HCT116 (cell line): ENCODE results near the gene AMN. TPM values are rescaled to one million over a fixed set of nuclear protein-coding genes. Genes with fewer than 3 reads are reported as not detected.

Experiments used
- ATAC-seq: fragments of 200-7000 bp; cut with Tn5 transposase; 2 replicates; pipeline ENCODE4 v1.9.1; 2020; ENCODE audit warnings: mild to moderate bottlenecking, moderate library complexity
- BruUV-seq: library from RNA; stranded (reverse); fragments of 400-500 nt; replicated peaks from 2 replicates; lab custom pipeline; 2021; lab: Mats Ljungman, UMichigan
- CTCF ChIA-PET: fragments of 300-600 bp; sonication (Branson Sonifier 250); formaldehyde crosslinking; loops from one replicate; lab custom pipeline; 2021; ENCODE audit warnings: antibody characterized with exemption; lab: Charles Lee
- POLR2A ChIA-PET: fragments of 300-600, 350-600 bp; sonication (Branson Sonifier 250); formaldehyde crosslinking; loops from one replicate; lab custom pipeline; 2021; ENCODE audit warnings: antibody characterized with exemption; lab: Charles Lee
- RAD21 ChIA-PET, 2 experiments: fragments of 300-600 bp; sonication (Branson Sonifier 250); formaldehyde crosslinking; loops; one replicate each; lab custom pipeline; 2023; ENCODE audit warnings: low total read pairs in 2 of 2; ENCODE audit not compliant: uncharacterized antibody in 2 of 2, unreplicated experiment in 2 of 2, low non-redundant PET in 1 of 2; lab: Charles Lee
- DNase-seq: peaks from one replicate; pipeline ENCODE4 v3.0.0-alpha.2; 2010; ENCODE audit warnings: low read depth, low spot score
- H2AFZ ChIP-seq: fragments of 200-600 bp; shearing (Covaris generic), sonication (generic); 2 replicates; pipeline ENCODE4 v1.6.1; 2017; ENCODE audit warnings: low read depth, mixed run types, mixed read lengths, antibody characterized with exemption, low read length; ENCODE audit not compliant: poor library complexity, severe bottlenecking
- H3K27ac ChIP-seq: 2 replicates; pipeline ENCODE4 v1.5.1; 2012; ENCODE audit warnings: low read depth, low read length
- H3K27me3 ChIP-seq: fragments of 200-600 bp; sonication (generic); 2 replicates; pipeline ENCODE4 v1.6.1; 2016; ENCODE audit warnings: mixed run types, low read length, mixed read lengths; ENCODE audit not compliant: insufficient read depth
- H3K36me3 ChIP-seq, 2 experiments: fragments of 200-500 bp in 1 of 2; fragments of 200-600 bp in 1 of 2; sonication (Bioruptor generic) in 1 of 2; sonication (generic) in 1 of 2; 2 replicates each; pipeline versions ENCODE4 v1.5.1 to v1.6.1; 2014 to 2016; ENCODE audit warnings: low read length in 2 of 2, inconsistent platforms in 1 of 2, mixed read lengths in 1 of 2, mixed run types in 1 of 2; ENCODE audit not compliant: insufficient read depth in 2 of 2, control insufficient read depth in 1 of 2
- H3K4me1 ChIP-seq, 2 experiments: fragments of 200-600 bp in 1 of 2; sonication (generic) in 1 of 2; 2 replicates each; pipeline versions ENCODE4 v1.5.1 to v1.6.1; 2012 to 2017; ENCODE audit warnings: low read length in 2 of 2, inconsistent platforms in 1 of 2, mild to moderate bottlenecking in 1 of 2, mixed read lengths in 1 of 2, mixed run types in 1 of 2, moderate library complexity in 1 of 2; ENCODE audit not compliant: insufficient read depth in 2 of 2, control insufficient read depth in 1 of 2
- H3K4me2 ChIP-seq: fragments of 200-600 bp; sonication (generic); 2 replicates; pipeline ENCODE4 v1.6.1; 2017; ENCODE audit warnings: mixed run types, low read length, mixed read lengths
- H3K4me3 ChIP-seq, 2 experiments: fragments of 200-600 bp in 1 of 2; sonication (generic) in 1 of 2; replicated peaks in 1 of 2; 2 replicates each; pipeline ENCODE4 v1.5.1; 2011 to 2016; ENCODE audit warnings: low read length in 2 of 2, control low read depth in 1 of 2, low read depth in 1 of 2, mild to moderate bottlenecking in 1 of 2, mixed read lengths in 1 of 2, mixed run types in 1 of 2
- H3K79me2 ChIP-seq: fragments of 200-600 bp; sonication (generic); 2 replicates; pipeline ENCODE4 v1.6.1; 2017; ENCODE audit warnings: mild to moderate bottlenecking, mixed run types, low read length, moderate library complexity, mixed read lengths; ENCODE audit not compliant: insufficient read depth
- H3K9ac ChIP-seq: fragments of 200-600 bp; sonication (generic); 2 replicates; pipeline ENCODE4 v1.6.1; 2016; ENCODE audit warnings: low read length, mixed read lengths
- H3K9me2 ChIP-seq: fragments of 200-600 bp; sonication (generic), shearing (Covaris generic); 2 replicates; pipeline ENCODE4 v1.6.1; 2017; ENCODE audit warnings: mixed run types, mild to moderate bottlenecking, moderate library complexity; ENCODE audit not compliant: insufficient read depth
- H3K9me3 ChIP-seq, 2 experiments: fragments of 200-500 bp in 1 of 2; fragments of 200-600 bp in 1 of 2; sonication (Bioruptor generic) in 1 of 2; sonication (generic) in 1 of 2; 2 replicates each; pipeline ENCODE4 v1.6.1; 2014 to 2017; ENCODE audit warnings: low read length in 2 of 2, mixed read lengths in 2 of 2, inconsistent platforms in 1 of 2, low read depth in 1 of 2, mild to moderate bottlenecking in 1 of 2, mixed run types in 1 of 2, moderate library complexity in 1 of 2; ENCODE audit not compliant: control insufficient read depth in 1 of 2, insufficient read depth in 1 of 2
- H4K20me1 ChIP-seq: fragments of 200-600 bp; sonication (generic), shearing (Covaris generic); 2 replicates; pipeline ENCODE4 v1.6.1; 2017; ENCODE audit warnings: mixed run types, mild to moderate bottlenecking, moderate library complexity; ENCODE audit not compliant: insufficient read depth
- CBX3 ChIP-seq: IDR thresholded peaks from 2 replicates; pipeline ENCODE4 v1.6.1; 2012; ENCODE audit warnings: low read depth
- CEBPB ChIP-seq: IDR thresholded peaks from 2 replicates; pipeline ENCODE4 v1.6.1; 2012; ENCODE audit warnings: low read depth
- EGR1 ChIP-seq: IDR thresholded peaks from 2 replicates; pipeline ENCODE4 v1.6.1; 2012; ENCODE audit warnings: low read depth
- ELF1 ChIP-seq: IDR thresholded peaks from 2 replicates; pipeline ENCODE4 v1.6.1; 2012; ENCODE audit warnings: low read depth, borderline replicate concordance
- JUND ChIP-seq: IDR thresholded peaks from 2 replicates; pipeline ENCODE4 v1.6.1; 2012
- POLR2A ChIP-seq: IDR thresholded peaks from 2 replicates; pipeline ENCODE4 v1.7.0; 2011; ENCODE audit warnings: borderline replicate concordance; ENCODE audit not compliant: insufficient read depth, insufficient read length; ENCODE audit errors: extremely low read depth
- SP1 ChIP-seq: IDR thresholded peaks from 2 replicates; pipeline ENCODE4 v1.6.1; 2012; ENCODE audit warnings: low read depth
- SRF ChIP-seq: IDR thresholded peaks from 2 replicates; pipeline ENCODE4 v1.6.1; 2012; ENCODE audit warnings: low read depth
- TCF7L2 ChIP-seq: IDR thresholded peaks from 2 replicates; pipeline ENCODE4 v1.7.0; 2011; ENCODE audit warnings: borderline replicate concordance, inconsistent platforms; ENCODE audit not compliant: insufficient read depth, insufficient read length; ENCODE audit errors: extremely low read depth
- YY1 ChIP-seq: IDR thresholded peaks from 2 replicates; pipeline ENCODE4 v1.6.1; 2011; ENCODE audit warnings: low read length, low read depth, moderate library complexity, mild to moderate bottlenecking; ENCODE audit not compliant: insufficient replicate concordance; ENCODE audit errors: extremely low read depth
- ZNF274 ChIP-seq: fragments of 200-500 bp; sonication (Bioruptor generic); IDR thresholded peaks from 2 replicates; pipeline ENCODE4 v1.6.1; 2014; ENCODE audit warnings: mild to moderate bottlenecking, low read depth, low read length, inconsistent platforms
- intact Hi-C: fragments of 100-400 bp; cut with micrococcal nuclease; formaldehyde crosslinking; loops from 2 replicates; pipeline ENCODE4 v1.10.0; 2022
- total RNA-seq: library from RNA; stranded (reverse); gene quantifications from one replicate; pipeline ENCODE4 v1.2.1, GENCODE V29; 2021; ENCODE audit not compliant: unreplicated experiment
- TF ChIP-seq, protein P1 (sequence below): IDR thresholded peaks from 2 replicates; pipeline ENCODE4 v1.6.1; 2011; ENCODE audit warnings: mild to moderate bottlenecking, low read length, moderate library complexity; ENCODE audit not compliant: insufficient replicate concordance; ENCODE audit errors: extremely low read depth
- TF ChIP-seq, protein P2 (sequence below), 3 experiments: fragments of 200-600 bp in 1 of 3; sonication (generic) in 1 of 3; IDR thresholded peaks in 2 of 3; conservative IDR thresholded peaks in 1 of 3; 2 replicates each; pipeline ENCODE4 v1.5.1; 2012 to 2017; ENCODE audit warnings: low read depth in 2 of 3, low read length in 2 of 3, antibody characterized with exemption in 1 of 3, borderline replicate concordance in 1 of 3, control low read depth in 1 of 3, mild to moderate bottlenecking in 1 of 3, mixed read lengths in 1 of 3, mixed run types in 1 of 3, moderate library complexity in 1 of 3; ENCODE audit not compliant: insufficient read depth in 1 of 3
- TF ChIP-seq, protein P3 (sequence below): IDR thresholded peaks from 2 replicates; pipeline ENCODE4 v1.6.1; 2012

Gene AMN
- total RNA-seq, 1 experiment from 2014 or later = 5.7 TPM

DNA sequence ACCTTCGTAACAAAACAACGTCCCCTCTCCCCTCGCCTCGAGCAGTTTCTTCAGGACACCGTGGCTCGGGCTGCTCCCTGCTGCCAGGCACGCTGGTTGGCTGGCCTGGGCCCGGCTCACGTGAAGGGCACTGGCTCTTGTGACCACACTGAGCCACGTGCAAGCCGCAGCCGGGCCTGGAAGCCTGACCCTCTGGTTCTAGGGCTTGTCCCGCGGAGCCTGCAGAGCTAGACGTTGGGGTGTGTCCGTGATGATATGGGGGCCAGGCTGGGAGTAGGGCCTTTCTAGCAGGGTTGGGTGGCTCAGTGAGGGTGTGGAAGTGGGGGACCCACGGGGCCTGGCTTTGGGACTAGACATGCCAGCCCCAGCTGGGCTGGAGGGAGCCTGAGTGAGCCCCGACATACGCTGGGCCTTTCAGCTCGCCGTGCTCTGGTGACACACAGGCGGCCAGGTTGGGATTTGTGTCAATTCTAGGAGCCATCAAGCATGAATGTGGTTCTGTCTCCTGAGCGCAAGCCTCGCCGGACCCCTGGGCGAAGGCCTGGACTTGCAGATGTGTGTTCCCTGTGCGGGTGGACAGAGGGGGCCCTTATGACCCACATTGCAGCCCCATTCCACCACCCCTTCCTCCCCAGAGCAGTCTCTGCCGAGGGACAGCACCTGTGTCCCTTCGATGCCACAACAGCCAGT, 13.6 kb upstream of the AMN start:
- ATAC-seq (no peak), DNase-seq (no peak)
- no peak overlapping the region for H3K9ac ChIP-seq
- no peaks in the 10 kb centered on the region for H3K79me2 ChIP-seq
- H3K4me2 ChIP-seq = no peak overlapping the region
- ChIA-PET POLR2A (no interaction called here), CTCF (no interaction called here), RAD21 (no interaction called here)
- H3K9me2 ChIP-seq = no peaks in the 10 kb centered on the region
- H3K27me3 ChIP-seq = no peaks in the 10 kb centered on the region
- peaks cover 0 to 6% of the 10 kb centered on the region in 2 experiments; a peak in 1 of 4 replicates for H3K36me3 ChIP-seq
- H3K9me3 ChIP-seq = no peaks in the 10 kb centered on the region
- intact Hi-C loops = no loop called here
- no peak overlapping the region for H3K27ac ChIP-seq
- TF ChIP-seq ZNF274 = no peak
- no peak for TF ChIP-seq YY1
- no peak for TF ChIP-seq SP1
- TF ChIP-seq, protein P1, sequence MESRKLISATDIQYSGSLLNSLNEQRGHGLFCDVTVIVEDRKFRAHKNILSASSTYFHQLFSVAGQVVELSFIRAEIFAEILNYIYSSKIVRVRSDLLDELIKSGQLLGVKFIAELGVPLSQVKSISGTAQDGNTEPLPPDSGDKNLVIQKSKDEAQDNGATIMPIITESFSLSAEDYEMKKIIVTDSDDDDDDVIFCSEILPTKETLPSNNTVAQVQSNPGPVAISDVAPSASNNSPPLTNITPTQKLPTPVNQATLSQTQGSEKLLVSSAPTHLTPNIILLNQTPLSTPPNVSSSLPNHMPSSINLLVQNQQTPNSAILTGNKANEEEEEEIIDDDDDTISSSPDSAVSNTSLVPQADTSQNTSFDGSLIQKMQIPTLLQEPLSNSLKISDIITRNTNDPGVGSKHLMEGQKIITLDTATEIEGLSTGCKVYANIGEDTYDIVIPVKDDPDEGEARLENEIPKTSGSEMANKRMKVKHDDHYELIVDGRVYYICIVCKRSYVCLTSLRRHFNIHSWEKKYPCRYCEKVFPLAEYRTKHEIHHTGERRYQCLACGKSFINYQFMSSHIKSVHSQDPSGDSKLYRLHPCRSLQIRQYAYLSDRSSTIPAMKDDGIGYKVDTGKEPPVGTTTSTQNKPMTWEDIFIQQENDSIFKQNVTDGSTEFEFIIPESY = no peak
- TF ChIP-seq CBX3 = no peak
- no peak for TF ChIP-seq ELF1
- TF ChIP-seq CEBPB = no peak
- no peak for TF ChIP-seq EGR1
- TF ChIP-seq, protein P2, sequence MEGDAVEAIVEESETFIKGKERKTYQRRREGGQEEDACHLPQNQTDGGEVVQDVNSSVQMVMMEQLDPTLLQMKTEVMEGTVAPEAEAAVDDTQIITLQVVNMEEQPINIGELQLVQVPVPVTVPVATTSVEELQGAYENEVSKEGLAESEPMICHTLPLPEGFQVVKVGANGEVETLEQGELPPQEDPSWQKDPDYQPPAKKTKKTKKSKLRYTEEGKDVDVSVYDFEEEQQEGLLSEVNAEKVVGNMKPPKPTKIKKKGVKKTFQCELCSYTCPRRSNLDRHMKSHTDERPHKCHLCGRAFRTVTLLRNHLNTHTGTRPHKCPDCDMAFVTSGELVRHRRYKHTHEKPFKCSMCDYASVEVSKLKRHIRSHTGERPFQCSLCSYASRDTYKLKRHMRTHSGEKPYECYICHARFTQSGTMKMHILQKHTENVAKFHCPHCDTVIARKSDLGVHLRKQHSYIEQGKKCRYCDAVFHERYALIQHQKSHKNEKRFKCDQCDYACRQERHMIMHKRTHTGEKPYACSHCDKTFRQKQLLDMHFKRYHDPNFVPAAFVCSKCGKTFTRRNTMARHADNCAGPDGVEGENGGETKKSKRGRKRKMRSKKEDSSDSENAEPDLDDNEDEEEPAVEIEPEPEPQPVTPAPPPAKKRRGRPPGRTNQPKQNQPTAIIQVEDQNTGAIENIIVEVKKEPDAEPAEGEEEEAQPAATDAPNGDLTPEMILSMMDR (IDR thresholded peaks at IDR 0.05 in 2 of 3, conservative IDR thresholded peaks at IDR 0.05 in 1 of 3; ENCODE audit: borderline replicate concordance in 1 of 3, insufficient read depth in 1 of 3, low read depth in 2 of 3, low read length in 2 of 3) = no peak
- TF ChIP-seq, protein P3, sequence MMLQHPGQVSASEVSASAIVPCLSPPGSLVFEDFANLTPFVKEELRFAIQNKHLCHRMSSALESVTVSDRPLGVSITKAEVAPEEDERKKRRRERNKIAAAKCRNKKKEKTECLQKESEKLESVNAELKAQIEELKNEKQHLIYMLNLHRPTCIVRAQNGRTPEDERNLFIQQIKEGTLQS = no peak
- no peak for TF ChIP-seq TCF7L2
- TF ChIP-seq JUND = no peak
- no peak for TF ChIP-seq SRF
- no peak for TF ChIP-seq POLR2A
- BruUV-seq = no TSS peak
- no peaks in the 10 kb centered on the region for H3K4me1 ChIP-seq
- no peaks in the 10 kb centered on the region for H4K20me1 ChIP-seq
- H3K4me3 ChIP-seq = no peak overlapping the region
- H2AFZ ChIP-seq = no peak overlapping the region
